GM12872 (cell line): ENCODE data around the gene ACTN4.

Experiments used
- CTCF ChIP-seq: IDR thresholded peaks from 3 replicates; pipeline ENCODE4 v1.5.1; 2011; ENCODE audit warnings: low read depth, mild to moderate bottlenecking, low read length, moderate library complexity; ENCODE audit not compliant: insufficient read depth

ACTN4 gene

GRCh38 chr19:38654628-38655055 lies 7.2 kb downstream of the ACTN4 start:
- TF ChIP-seq CTCF = no peak

GRCh38 chr19:38655148-38655824 lies 7.8 kb downstream of the ACTN4 start:
- no peak for TF ChIP-seq CTCF

GRCh38 chr19:38656171-38656981 lies 8.9 kb downstream of the ACTN4 start:
- TF ChIP-seq CTCF = no peak

DNA sequence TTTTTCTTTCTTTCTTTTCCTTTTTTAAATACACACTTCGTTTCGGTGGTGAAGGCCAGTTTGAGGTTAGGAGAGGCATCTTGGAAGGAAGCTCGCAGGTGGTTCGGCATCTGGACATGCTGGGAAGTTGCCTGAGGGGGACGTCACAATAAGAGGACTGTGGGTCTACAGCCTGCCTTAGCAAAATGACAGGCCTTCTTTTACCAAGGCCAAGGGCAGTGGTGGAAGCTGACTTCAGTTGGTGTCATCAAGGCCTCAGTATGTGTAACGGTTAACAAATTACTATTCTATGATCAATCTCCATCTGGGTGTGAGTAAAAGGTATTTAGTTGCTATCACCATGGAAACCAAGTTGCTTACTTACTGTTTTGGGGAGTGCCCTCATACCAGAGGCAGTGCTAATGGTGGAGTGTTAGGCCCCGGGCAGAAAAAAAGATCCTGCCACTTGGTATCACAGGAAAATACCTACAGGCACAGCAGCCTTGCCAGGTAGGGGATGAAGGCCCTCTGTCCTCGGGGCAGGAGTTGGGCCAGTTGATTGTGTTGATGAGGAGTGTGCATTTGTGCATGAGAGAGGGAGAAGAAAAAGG lies 10.3 kb downstream of the ACTN4 start:
- TF ChIP-seq CTCF = no peak

GRCh38 chr19:38658462-38659306 lies 11.2 kb downstream of the ACTN4 start:
- TF ChIP-seq CTCF = no peak

DNA sequence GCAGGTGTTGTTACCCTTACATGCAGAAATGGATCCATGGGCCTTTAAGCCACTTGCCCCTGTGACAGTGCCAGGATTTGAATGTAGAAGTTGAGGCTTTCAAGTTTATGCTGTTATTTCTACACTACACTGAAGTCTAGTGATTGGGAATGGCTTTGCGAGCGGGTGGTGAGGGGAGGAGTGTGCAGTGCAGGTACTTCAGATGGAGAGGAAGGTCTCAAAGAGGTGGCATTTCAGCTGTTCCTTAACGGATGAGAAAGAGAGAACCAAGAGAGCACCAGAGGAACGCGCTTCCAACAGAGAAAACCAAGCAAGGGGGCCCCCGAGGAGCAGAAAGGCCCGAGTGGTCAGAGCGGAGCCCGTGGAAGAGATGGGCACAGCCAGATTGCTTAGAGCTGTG lies 13.3 kb downstream of the ACTN4 start:
- no peak for TF ChIP-seq CTCF

GRCh38 chr19:38661136-38661535 lies 13.7 kb downstream of the ACTN4 start:
- no peak for TF ChIP-seq CTCF
